A673 (cell line): ENCODE results near the gene PDE11A.

ENCODE experiments used
- CTCF ChIP-seq: fragments of 300-800, 200-600 bp; sonication (generic); conservative IDR thresholded peaks from 2 replicates; pipeline ENCODE4 v1.5.1; 2017; ENCODE audit warnings: low read depth, mild to moderate bottlenecking, antibody characterized with exemption, low read length, moderate library complexity, mixed read lengths
- EZH2 ChIP-seq: fragments of 200-600 bp; sonication (generic); IDR thresholded peaks from 2 replicates; pipeline ENCODE4 v1.6.1; 2017; ENCODE audit warnings: borderline replicate concordance, low read depth, mild to moderate bottlenecking, mixed read lengths, antibody characterized with exemption, low read length; ENCODE audit not compliant: poor library complexity, severe bottlenecking

DNA sequence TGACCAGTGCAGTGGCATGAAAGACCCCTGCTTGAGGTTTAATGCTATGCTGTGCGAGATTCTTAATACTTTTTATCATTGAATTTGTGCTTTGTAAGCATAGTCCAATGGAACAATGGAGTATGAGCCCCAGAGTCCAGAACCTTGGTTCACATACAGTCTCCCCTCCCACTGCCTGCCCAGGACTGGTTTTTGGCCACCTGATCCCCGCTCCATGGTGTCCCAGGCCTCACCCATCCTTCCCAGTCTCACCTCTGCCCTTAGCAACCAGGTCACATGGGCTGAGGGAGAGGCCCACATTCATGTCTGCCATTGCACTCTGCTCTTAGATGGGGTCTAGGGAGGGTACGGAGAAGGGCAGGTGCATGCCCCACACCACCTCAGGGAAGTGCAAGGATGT, 6.3 kb downstream of the PDE11A start:
- no peak for TF ChIP-seq CTCF
- no peak for TF ChIP-seq EZH2
